ENCODE measurements around the gene SLC7A1. TPM values are rescaled to one million over a fixed set of nuclear protein-coding genes. Genes with fewer than 3 reads are reported as not detected.
A peak's percentile ranks its signal among the peaks of the same experiment; 100 is the strongest.

The SLC7A1 gene
- total RNA-seq, 1 experiment from 2014 or later = 89.9 TPM

- DNase-seq (ENCODE audit: low spot score) = no peak
These were observed 12.3 kb downstream of the SLC7A1 start for GRCh38 chr13:29583073-29583785.

GRCh38 chr13:29582171-29582570, 13.3 kb downstream of the SLC7A1 start:
- DNase-seq (ENCODE audit: low spot score) = no peak

- DNase-seq (ENCODE audit: low spot score) = no peak
These were observed 13.8 kb downstream of the SLC7A1 start for GRCh38 chr13:29581666-29582065.

- DNase-seq (ENCODE audit: low spot score) = no peak
These were observed 16.4 kb downstream of the SLC7A1 start for GRCh38 chr13:29579094-29579493.

GRCh38 chr13:29578300-29579085, 17.0 kb downstream of the SLC7A1 start:
- no peak for DNase-seq (ENCODE audit: low spot score)

GRCh38 chr13:29577136-29578051, 18.1 kb downstream of the SLC7A1 start:
- DNase-seq (ENCODE audit: low spot score) = no peak

- no peak for DNase-seq (ENCODE audit: low spot score)
These were observed 18.9 kb downstream of the SLC7A1 start for GRCh38 chr13:29576581-29576980.

- no peak for DNase-seq (ENCODE audit: low spot score)
These were observed 20.4 kb downstream of the SLC7A1 start for GRCh38 chr13:29575098-29575497.

- DNase-seq (ENCODE audit: low spot score) = peak; percentile 90
These were observed 22.3 kb downstream of the SLC7A1 start for GRCh38 chr13:29573190-29573589.

GRCh38 chr13:29572575-29572974, 22.9 kb downstream of the SLC7A1 start:
- DNase-seq (ENCODE audit: low spot score) = peak; percentile 81

- no peak for DNase-seq (ENCODE audit: low spot score)
These were observed 23.5 kb downstream of the SLC7A1 start for GRCh38 chr13:29571876-29572570.

GRCh38 chr13:29570051-29570654, 25.3 kb downstream of the SLC7A1 start:
- no peak for DNase-seq (ENCODE audit: low spot score)

GRCh38 chr13:29569253-29570050, 26.0 kb downstream of the SLC7A1 start:
- peak; percentile 59 for DNase-seq (ENCODE audit: low spot score)

- no peak for DNase-seq (ENCODE audit: low spot score)
These were observed 26.8 kb downstream of the SLC7A1 start for GRCh38 chr13:29568731-29569130.

- no peak for DNase-seq (ENCODE audit: low spot score)
These were observed 28.1 kb downstream of the SLC7A1 start for GRCh38 chr13:29567411-29567810.

GRCh38 chr13:29566206-29566605, 29.3 kb downstream of the SLC7A1 start:
- DNase-seq (ENCODE audit: low spot score) = no peak

GRCh38 chr13:29564818-29565217, 30.7 kb downstream of the SLC7A1 start:
- no peak for DNase-seq (ENCODE audit: low spot score)

GRCh38 chr13:29564373-29564772, 31.1 kb downstream of the SLC7A1 start:
- DNase-seq (ENCODE audit: low spot score) = no peak

- DNase-seq (ENCODE audit: low spot score) = no peak
These were observed 31.5 kb downstream of the SLC7A1 start for GRCh38 chr13:29563941-29564340.

Data from HT-29 (cell line).